PC-9 (cell line): Measurements from ENCODE around the gene LIPN.

Source experiments
- CTCF ChIP-seq: fragments of 200-600 bp; sonication (generic); conservative IDR thresholded peaks from 2 replicates; pipeline ENCODE4 v1.6.1; 2017; ENCODE audit warnings: mixed run types, antibody characterized with exemption, mild to moderate bottlenecking, moderate library complexity
- EZH2 ChIP-seq: fragments of 200-600 bp; sonication (generic); IDR thresholded peaks from 2 replicates; pipeline ENCODE4 v1.8.0; 2017; ENCODE audit warnings: antibody characterized with exemption, low read depth

- TF ChIP-seq CTCF: no peak
- no peak for TF ChIP-seq EZH2
Measured at GRCh38 chr10:88803641-88804040, 43.8 kb downstream of the LIPN start.
